RWPE2 (cell line): Measurements from ENCODE around the gene TTC39A.

Source experiments
- ATAC-seq: fragments of 200-7000 bp; cut with Tn5 transposase; 3 replicates; pipeline ENCODE4 v1.9.1; 2021; ENCODE audit warnings: low read depth
- DNase-seq: peaks from one replicate; pipeline ENCODE4 v3.0.0-alpha.2; 2020; ENCODE audit warnings: low spot score
- H3K27ac ChIP-seq: fragments of 450-650 bp; 2 replicates; pipeline ENCODE4 v1.5.1; 2017; ENCODE audit warnings: mild to moderate bottlenecking; ENCODE audit not compliant: poor library complexity, severe bottlenecking
- H3K27me3 ChIP-seq: fragments of 250-450 bp; sonication (Bioruptor Pico); 2 replicates; pipeline ENCODE4 v1.5.1; 2021; ENCODE audit warnings: mild to moderate bottlenecking, moderate library complexity; ENCODE audit not compliant: insufficient read depth, poor library complexity, severe bottlenecking
- H3K36me3 ChIP-seq: fragments of 250-450 bp; sonication (Bioruptor Pico); 2 replicates; pipeline ENCODE4 v1.5.1; 2020; ENCODE audit warnings: low read depth, mild to moderate bottlenecking, moderate library complexity
- H3K4me1 ChIP-seq: fragments of 250-450 bp; sonication (Bioruptor Pico); 2 replicates; pipeline ENCODE4 v1.5.1; 2021; ENCODE audit warnings: mild to moderate bottlenecking, moderate library complexity; ENCODE audit not compliant: insufficient read depth, poor library complexity, severe bottlenecking
- H3K4me3 ChIP-seq: fragments of 250-450 bp; sonication (Bioruptor Pico); 2 replicates; pipeline ENCODE4 v1.5.1; 2021; ENCODE audit warnings: mild to moderate bottlenecking, moderate library complexity; ENCODE audit not compliant: severe bottlenecking
- H3K9me3 ChIP-seq: fragments of 250-450 bp; sonication (Bioruptor Pico); 2 replicates; pipeline ENCODE4 v1.5.1; 2021; ENCODE audit warnings: mild to moderate bottlenecking, moderate library complexity; ENCODE audit not compliant: severe bottlenecking
- CTCF ChIP-seq: fragments of 450-650 bp; IDR thresholded peaks from one replicate; pipeline ENCODE4 v1.5.1; 2017; ENCODE audit warnings: mild to moderate bottlenecking, moderate library complexity; ENCODE audit not compliant: poor library complexity, severe bottlenecking

The TTC39A gene

GRCh38 chr1:51314974-51315373, 15.4 kb downstream of the TTC39A start:
- no peak overlapping the region for H3K4me3 ChIP-seq
- H3K9me3 ChIP-seq, result no peaks in the 10 kb centered on the region
- H3K4me1 ChIP-seq, result peaks cover 16% of the 10 kb centered on the region
- peak overlapping the region; percentile 61 for H3K27ac ChIP-seq
- no peaks in the 10 kb centered on the region for H3K27me3 ChIP-seq
- no peaks in the 10 kb centered on the region for H3K36me3 ChIP-seq
- ATAC-seq (no peak), DNase-seq (no peak)
- TF ChIP-seq CTCF, result no peak

GRCh38 chr1:51313961-51314777, 16.2 kb downstream of the TTC39A start:
- peak; percentile 75 for ATAC-seq

GRCh38 chr1:51313268-51313852, 17.0 kb downstream of the TTC39A start:
- Histone ChIP-seq H3K36me3 (no peaks in the 10 kb centered on the region), H3K27ac (peak overlapping the region; percentile 61), H3K27me3 (no peaks in the 10 kb centered on the region), H3K4me3 (no peak overlapping the region), H3K4me1 (peaks cover 16% of the 10 kb centered on the region), H3K9me3 (no peaks in the 10 kb centered on the region)
- ATAC-seq (no peak), DNase-seq (no peak)
- TF ChIP-seq CTCF, result no peak

More at GRCh38 chr1:51313961-51314777, 16.2 kb downstream of the TTC39A start:
- TF ChIP-seq CTCF, result no peak
- Histone ChIP-seq H3K36me3 (no peaks in the 10 kb centered on the region), H3K4me3 (no peak overlapping the region), H3K4me1 (peaks cover 16% of the 10 kb centered on the region), H3K27me3 (no peaks in the 10 kb centered on the region), H3K9me3 (no peaks in the 10 kb centered on the region), H3K27ac (peak overlapping the region; percentile 61)
- no peak for DNase-seq

- H3K27ac ChIP-seq, result no peak overlapping the region
- no peak for TF ChIP-seq CTCF
- DNase-seq, result no peak
- H3K36me3 ChIP-seq, result no peaks in the 10 kb centered on the region
- H3K4me3 ChIP-seq, result no peak overlapping the region
- no peaks in the 10 kb centered on the region for H3K27me3 ChIP-seq
- no peak for ATAC-seq
- H3K4me1 ChIP-seq, result peaks cover 16% of the 10 kb centered on the region
- H3K9me3 ChIP-seq, result no peaks in the 10 kb centered on the region
Observed at GRCh38 chr1:51312718-51313117, 17.6 kb downstream of the TTC39A start.

GRCh38 chr1:51311826-51312225, 18.5 kb downstream of the TTC39A start:
- no peak for DNase-seq
- TF ChIP-seq CTCF, result no peak
- Histone ChIP-seq H3K4me3 (no peak overlapping the region), H3K27me3 (no peaks in the 10 kb centered on the region), H3K27ac (no peak overlapping the region), H3K36me3 (no peaks in the 10 kb centered on the region), H3K4me1 (peaks cover 16% of the 10 kb centered on the region), H3K9me3 (no peaks in the 10 kb centered on the region)
- no peak for ATAC-seq
